IMR-90 (cell line): ENCODE measurements around the gene CIZ1. TPM values are rescaled to one million over a fixed set of nuclear protein-coding genes. Genes with fewer than 3 reads are reported as not detected.
A peak's percentile ranks its signal among the peaks of the same experiment; 100 is the strongest.

ENCODE experiments used
- ATAC-seq: fragments of 200-7000 bp; cut with Tn5 transposase; 2 replicates; pipeline ENCODE4 v1.9.1; 2020; ENCODE audit warnings: low read depth, mild to moderate bottlenecking, moderate library complexity
- BruUV-seq: library from RNA; stranded (reverse); fragments of 400-500 nt; replicated peaks from 2 replicates; lab custom pipeline; 2021; lab: Mats Ljungman, UMichigan
- CTCF ChIA-PET: fragments of 300-600 bp; formaldehyde crosslinking; extraction: SDS; loops from one replicate; lab custom pipeline; 2021; ENCODE audit warnings: antibody characterized with exemption; lab: Yijun Ruan, JAX
- POLR2A ChIA-PET: fragments of 300-600 bp; sonication (Branson Sonifier 250); formaldehyde crosslinking; loops from one replicate; lab custom pipeline; 2022; ENCODE audit warnings: antibody characterized with exemption; ENCODE audit not compliant: unreplicated experiment; lab: Charles Lee
- DNase-seq: peaks from one replicate; pipeline ENCODE4 v3.0.0; 2013
- H2AFZ ChIP-seq: replicated peaks from 2 replicates; pipeline ENCODE3; 2013; ENCODE audit warnings: low read length, mild to moderate bottlenecking; ENCODE audit not compliant: poor library complexity
- H2AK5ac ChIP-seq: 2 replicates; pipeline ENCODE4 v1.6.1; 2013; ENCODE audit warnings: low read depth, low read length, inconsistent platforms
- H2AK9ac ChIP-seq: replicated peaks from 2 replicates; pipeline ENCODE3; 2013; ENCODE audit warnings: mild to moderate bottlenecking, low read depth, low read length, moderate library complexity; ENCODE audit not compliant: poor library complexity
- H2BK120ac ChIP-seq: 2 replicates; pipeline ENCODE4 v1.6.1; 2013; ENCODE audit warnings: low read depth, low read length, inconsistent platforms
- H2BK15ac ChIP-seq: 3 replicates; pipeline ENCODE4 v1.6.1; 2013; ENCODE audit warnings: low read depth, low read length, inconsistent platforms
- H2BK20ac ChIP-seq: 2 replicates; pipeline ENCODE4 v1.6.1; 2013; ENCODE audit warnings: low read depth, mild to moderate bottlenecking, inconsistent platforms, low read length, moderate library complexity
- H2BK5ac ChIP-seq: 2 replicates; pipeline ENCODE4 v1.6.1; 2013; ENCODE audit warnings: mild to moderate bottlenecking, low read depth, low read length, inconsistent platforms; ENCODE audit not compliant: poor library complexity, severe bottlenecking
- H3K14ac ChIP-seq: replicated peaks from 2 replicates; pipeline ENCODE4 v1.6.1; 2013; ENCODE audit warnings: low read depth, low read length, inconsistent platforms
- H3K18ac ChIP-seq: 2 replicates; pipeline ENCODE4 v1.6.1; 2013; ENCODE audit warnings: low read depth, low read length, control low read depth
- H3K23ac ChIP-seq: 2 replicates; pipeline ENCODE4 v1.6.1; 2013; ENCODE audit warnings: low read depth, low read length, inconsistent platforms
- H3K27ac ChIP-seq: 2 replicates; pipeline ENCODE4 v1.5.1; 2013; ENCODE audit warnings: mild to moderate bottlenecking, control low read depth, low read length; ENCODE audit not compliant: insufficient read depth
- H3K27me3 ChIP-seq: 2 replicates; pipeline ENCODE4 v1.6.1; 2013; ENCODE audit warnings: low read length; ENCODE audit not compliant: control insufficient read depth, insufficient read depth
- H3K36me3 ChIP-seq: 2 replicates; pipeline ENCODE4 v1.6.1; 2013; ENCODE audit warnings: low read length, mixed read lengths; ENCODE audit not compliant: control insufficient read depth, insufficient read depth
- H3K4ac ChIP-seq: 2 replicates; pipeline ENCODE4 v1.6.1; 2013; ENCODE audit warnings: low read depth, low read length, inconsistent platforms
- H3K4me1 ChIP-seq: 2 replicates; pipeline ENCODE4 v1.6.1; 2013; ENCODE audit warnings: low read length, mixed read lengths; ENCODE audit not compliant: control insufficient read depth, insufficient read depth
- H3K4me2 ChIP-seq: 2 replicates; pipeline ENCODE4 v1.6.1; 2013; ENCODE audit warnings: low read depth, mild to moderate bottlenecking, control low read depth, low read length, moderate library complexity
- H3K4me3 ChIP-seq: 2 replicates; pipeline ENCODE4 v1.5.1; 2013; ENCODE audit warnings: low read depth, mild to moderate bottlenecking, control low read depth, low read length, moderate library complexity; ENCODE audit not compliant: insufficient read depth
- H3K56ac ChIP-seq: 2 replicates; pipeline ENCODE4 v1.6.1; 2013; ENCODE audit warnings: low read length, inconsistent platforms; ENCODE audit not compliant: insufficient read depth; ENCODE audit errors: extremely low read depth
- H3K79me1 ChIP-seq, 2 experiments: 2 replicates each; pipeline ENCODE4 v1.6.1; 2013; ENCODE audit warnings: low read length in 2 of 2, inconsistent platforms in 1 of 2, low read depth in 1 of 2
- H3K9ac ChIP-seq: 2 replicates; pipeline ENCODE4 v1.6.1; 2013; ENCODE audit warnings: low read depth, low read length, control low read depth
- H3K9me1 ChIP-seq: 2 replicates; pipeline ENCODE4 v1.6.1; 2013; ENCODE audit warnings: low read length, inconsistent platforms; ENCODE audit not compliant: insufficient read depth
- H3K9me3 ChIP-seq: 2 replicates; pipeline ENCODE4 v1.6.1; 2013; ENCODE audit warnings: low read length; ENCODE audit not compliant: control insufficient read depth, insufficient read depth
- H4K20me1 ChIP-seq: 2 replicates; pipeline ENCODE4 v1.6.1; 2013; ENCODE audit warnings: low read length, inconsistent platforms; ENCODE audit not compliant: insufficient read depth
- H4K5ac ChIP-seq: 2 replicates; pipeline ENCODE4 v1.6.1; 2013; ENCODE audit warnings: mild to moderate bottlenecking, low read depth, low read length, control low read depth
- H4K8ac ChIP-seq, 2 experiments: 2 replicates each; pipeline ENCODE4 v1.6.1; 2013; ENCODE audit warnings: low read depth in 2 of 2, low read length in 2 of 2, control low read depth in 1 of 2, inconsistent platforms in 1 of 2
- H4K91ac ChIP-seq: 2 replicates; pipeline ENCODE4 v1.6.1; 2013; ENCODE audit warnings: low read depth, low read length, inconsistent platforms; ENCODE audit not compliant: insufficient read depth
- MAFK ChIP-seq: IDR thresholded peaks from 2 replicates; pipeline ENCODE4 v1.6.1; 2012; ENCODE audit warnings: low read depth, low read length, improper control_type of control experiment
- MAZ ChIP-seq: IDR thresholded peaks from 2 replicates; pipeline ENCODE4 v1.6.1; 2012; ENCODE audit warnings: low read depth, mild to moderate bottlenecking, low read length, improper control_type of control experiment, moderate library complexity, borderline replicate concordance
- MXI1 ChIP-seq: IDR thresholded peaks from 2 replicates; pipeline ENCODE4 v1.6.1; 2012; ENCODE audit warnings: low read depth, mild to moderate bottlenecking, low read length, moderate library complexity, borderline replicate concordance
- NFE2L2 ChIP-seq: fragments of 150-350 bp; IDR thresholded peaks from 2 replicates; pipeline ENCODE4 v1.6.1; 2016; ENCODE audit warnings: low read depth, mild to moderate bottlenecking, low read length
- POLR2A ChIP-seq: IDR thresholded peaks from 2 replicates; pipeline ENCODE4 v1.6.1; 2012; ENCODE audit warnings: mild to moderate bottlenecking, low read depth, low read length
- RAD21 ChIP-seq: IDR thresholded peaks from 2 replicates; pipeline ENCODE4 v1.6.1; 2012; ENCODE audit warnings: low read length, improper control_type of control experiment
- RFX5 ChIP-seq: IDR thresholded peaks from 2 replicates; pipeline ENCODE4 v1.8.0; 2012; ENCODE audit warnings: low read depth, mild to moderate bottlenecking, low read length, moderate library complexity
- SMC3 ChIP-seq: fragments of 150-350 bp; IDR thresholded peaks from 2 replicates; pipeline ENCODE4 v1.6.1; 2016; ENCODE audit warnings: low read depth, mild to moderate bottlenecking, antibody characterized with exemption, low read length, moderate library complexity
- WGBS, 2 experiments: methylation state at CpG; one replicate each; pipeline versions ENCODE4 v1.1.5 to v1.1.7; 2013; ENCODE audit warnings: missing lambda C conversion rate in 2 of 2; ENCODE audit not compliant: insufficient read length in 1 of 2; ENCODE audit errors: extremely low coverage in 2 of 2; 5-methylcytosine and 5-hydroxymethylcytosine counted together
- dilution Hi-C: fragments of 300-500 bp; cut with HindIII; formaldehyde crosslinking; loops from one replicate; pipeline ENCODE4 v1.14.3; 2018; ENCODE audit warnings: low sequenced_read_pairs; ENCODE audit not compliant: unreplicated experiment
- in situ Hi-C: fragments of 300-500 bp; cut with MboI; formaldehyde crosslinking; loops from 3 replicates; pipeline ENCODE4 v1.14.3; 2019; ENCODE audit warnings: low sequenced_read_pairs, inconsistent platforms, mixed read lengths
- intact Hi-C: fragments of 100-400 bp; cut with micrococcal nuclease; formaldehyde crosslinking; loops from 2 replicates; pipeline ENCODE4 v1.10.0; 2022
- polyA plus RNA-seq, 3 experiments: library from polyadenylated mRNA; depleted of rRNA; stranded (reverse); fragments of >200 nt; gene quantifications; 2 replicates each; pipeline ENCODE4 v1.2.3, GENCODE V29; 2012; ENCODE audit warnings: low replicate concordance in 1 of 3
- total RNA-seq: library from RNA; depleted of rRNA; stranded (reverse); fragments of >200 nt; gene quantifications from 2 replicates; pipeline ENCODE4 v1.2.3, GENCODE V29; 2012
- TF ChIP-seq, protein P1 (sequence below): conservative IDR thresholded peaks from 2 replicates; pipeline ENCODE4 v1.5.1; 2012; ENCODE audit warnings: mild to moderate bottlenecking, low read depth, low read length, improper control_type of control experiment
- TF ChIP-seq, protein P2 (sequence below): fragments of 150-350 bp; IDR thresholded peaks from 2 replicates; pipeline ENCODE4 v1.6.1; 2016; ENCODE audit warnings: low read depth, mild to moderate bottlenecking, low read length, moderate library complexity, borderline replicate concordance
- TF ChIP-seq, protein P3 (sequence below): fragments of 150-350 bp; IDR thresholded peaks from 2 replicates; pipeline ENCODE4 v1.6.1; 2017; ENCODE audit warnings: mild to moderate bottlenecking, antibody characterized with exemption, low read length, low read depth

CIZ1 gene
- total and polyA plus RNA-seq, 2 of the 4 experiments (the other 2 are of a cell fraction), result 13.8 to 51.9 TPM

DNA sequence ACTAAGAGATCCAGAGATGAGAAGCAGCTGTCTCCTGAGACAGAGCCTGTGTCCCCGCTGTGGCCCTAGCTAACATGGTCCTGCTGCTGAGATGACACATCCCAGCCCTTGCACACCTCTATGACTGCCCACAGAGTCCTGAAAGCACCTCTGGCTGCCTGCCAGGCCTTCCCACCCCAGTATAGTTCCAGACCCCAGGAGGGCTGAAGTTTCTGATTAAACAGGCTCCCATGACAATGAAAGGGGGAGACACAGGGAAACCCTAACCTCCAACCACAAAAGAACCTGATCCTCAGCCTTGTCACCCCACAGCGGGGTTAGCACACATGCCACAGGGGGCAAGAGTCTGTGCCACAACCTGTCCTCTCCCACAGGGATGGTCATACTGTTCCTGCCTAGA, 15.6 kb downstream of the CIZ1 start:
- peak overlapping the region; percentile 59 for H2BK5ac ChIP-seq
- peaks cover 5% of the 10 kb centered on the region for H3K9me3 ChIP-seq
- ATAC-seq, result peak; percentile 28; the same call in 1 of the 2 replicates
- peak overlapping the region; percentile 37 for H4K91ac ChIP-seq
- peak overlapping the region; percentile 11 for H3K23ac ChIP-seq
- H3K27ac ChIP-seq, result peak overlapping the region; percentile 88; the same call in 1 of the 2 replicates
- peak overlapping the region; percentile 20 for H2BK20ac ChIP-seq
- peak overlapping the region; percentile 60 for H3K4me2 ChIP-seq
- peaks cover 7% of the 10 kb centered on the region; the same call in 1 of the 2 replicates for H4K20me1 ChIP-seq
- ChIA-PET POLR2A (no interaction called here), CTCF (interaction anchor here (1.2 kb wide), 1 partner anchor 80 kb away, joined by 3 read pairs; no protein-coding TSS in a partner anchor)
- WGBS, 2 experiments, result 100% methylated on average over 1 of the region's 2 CpGs; no CpG with 5 or more reads in 1 of the 2 experiments
- no peak overlapping the region for H3K4me3 ChIP-seq
- intact Hi-C loops, result no loop called here
- DNase-seq, result no peak
- in situ Hi-C loops, result no loop called here
- H3K4ac ChIP-seq, result peak overlapping the region; percentile 65
- peak overlapping the region; percentile 24; the same call in 1 of the 2 replicates for H3K9ac ChIP-seq
- H3K14ac ChIP-seq, result peak overlapping the region; percentile 27
- peaks cover 14% of the 10 kb centered on the region for H3K4me1 ChIP-seq
- H3K56ac ChIP-seq, result peak overlapping the region; percentile 20; the same call in 1 of the 2 replicates
- H2BK15ac ChIP-seq, result 0 out of 3 replicates have a peak overlapping the region, but pooled peaks have one; percentile 14
- H2BK120ac ChIP-seq, result peak overlapping the region; percentile 73
- peaks cover 18% of the 10 kb centered on the region for H3K9me1 ChIP-seq
- H2AFZ ChIP-seq, result no peak overlapping the region
- H4K8ac ChIP-seq, result peak overlapping the region in 1 of 2 experiments; percentile 67; a peak in 1 of 4 replicates
- H2AK5ac ChIP-seq, result peak overlapping the region; percentile 21
- dilution Hi-C loops, result no loop called here
- H2AK9ac ChIP-seq, result no peak overlapping the region
- no TSS peak for BruUV-seq
- H3K27me3 ChIP-seq, result no peaks in the 10 kb centered on the region
- peak overlapping the region; percentile 54 for H4K5ac ChIP-seq
- peaks cover 48% of the 10 kb centered on the region for H3K36me3 ChIP-seq
- TF ChIP-seq, protein P1, sequence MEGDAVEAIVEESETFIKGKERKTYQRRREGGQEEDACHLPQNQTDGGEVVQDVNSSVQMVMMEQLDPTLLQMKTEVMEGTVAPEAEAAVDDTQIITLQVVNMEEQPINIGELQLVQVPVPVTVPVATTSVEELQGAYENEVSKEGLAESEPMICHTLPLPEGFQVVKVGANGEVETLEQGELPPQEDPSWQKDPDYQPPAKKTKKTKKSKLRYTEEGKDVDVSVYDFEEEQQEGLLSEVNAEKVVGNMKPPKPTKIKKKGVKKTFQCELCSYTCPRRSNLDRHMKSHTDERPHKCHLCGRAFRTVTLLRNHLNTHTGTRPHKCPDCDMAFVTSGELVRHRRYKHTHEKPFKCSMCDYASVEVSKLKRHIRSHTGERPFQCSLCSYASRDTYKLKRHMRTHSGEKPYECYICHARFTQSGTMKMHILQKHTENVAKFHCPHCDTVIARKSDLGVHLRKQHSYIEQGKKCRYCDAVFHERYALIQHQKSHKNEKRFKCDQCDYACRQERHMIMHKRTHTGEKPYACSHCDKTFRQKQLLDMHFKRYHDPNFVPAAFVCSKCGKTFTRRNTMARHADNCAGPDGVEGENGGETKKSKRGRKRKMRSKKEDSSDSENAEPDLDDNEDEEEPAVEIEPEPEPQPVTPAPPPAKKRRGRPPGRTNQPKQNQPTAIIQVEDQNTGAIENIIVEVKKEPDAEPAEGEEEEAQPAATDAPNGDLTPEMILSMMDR, result no peak
- TF ChIP-seq, protein P2, sequence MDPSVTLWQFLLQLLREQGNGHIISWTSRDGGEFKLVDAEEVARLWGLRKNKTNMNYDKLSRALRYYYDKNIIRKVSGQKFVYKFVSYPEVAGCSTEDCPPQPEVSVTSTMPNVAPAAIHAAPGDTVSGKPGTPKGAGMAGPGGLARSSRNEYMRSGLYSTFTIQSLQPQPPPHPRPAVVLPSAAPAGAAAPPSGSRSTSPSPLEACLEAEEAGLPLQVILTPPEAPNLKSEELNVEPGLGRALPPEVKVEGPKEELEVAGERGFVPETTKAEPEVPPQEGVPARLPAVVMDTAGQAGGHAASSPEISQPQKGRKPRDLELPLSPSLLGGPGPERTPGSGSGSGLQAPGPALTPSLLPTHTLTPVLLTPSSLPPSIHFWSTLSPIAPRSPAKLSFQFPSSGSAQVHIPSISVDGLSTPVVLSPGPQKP, result no peak
- TF ChIP-seq RFX5 (no peak), POLR2A (no peak), MXI1 (no peak), NFE2L2 (no peak), SMC3 (no peak), RAD21 (no peak), MAZ (no peak), MAFK (no peak)
- TF ChIP-seq, protein P3, sequence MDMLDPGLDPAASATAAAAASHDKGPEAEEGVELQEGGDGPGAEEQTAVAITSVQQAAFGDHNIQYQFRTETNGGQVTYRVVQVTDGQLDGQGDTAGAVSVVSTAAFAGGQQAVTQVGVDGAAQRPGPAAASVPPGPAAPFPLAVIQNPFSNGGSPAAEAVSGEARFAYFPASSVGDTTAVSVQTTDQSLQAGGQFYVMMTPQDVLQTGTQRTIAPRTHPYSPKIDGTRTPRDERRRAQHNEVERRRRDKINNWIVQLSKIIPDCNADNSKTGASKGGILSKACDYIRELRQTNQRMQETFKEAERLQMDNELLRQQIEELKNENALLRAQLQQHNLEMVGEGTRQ, result no peak
- 0 out of 2 replicates have a peak overlapping the region, but pooled peaks have one; percentile 6 for H3K18ac ChIP-seq
- H3K79me1 ChIP-seq, result peaks cover 6 to 31% of the 10 kb centered on the region in 2 experiments; a peak in 3 of 4 replicates
